Skeletal muscle cell (primary cell): ENCODE measurements around the gene PLS3.
"Not testable (repeated sequence)": the region's sequence is repeated elsewhere in the genome, so short reads cannot be mapped to it uniquely, and the experiment has no call there.

Experiments used
- DNase-seq: peaks from one replicate; pipeline ENCODE4 v3.0.0-alpha.2; 2010; ENCODE audit warnings: low read depth
- H3K4me3 ChIP-seq: 2 replicates; pipeline ENCODE4 v1.5.1; 2011; ENCODE audit warnings: low read depth, mild to moderate bottlenecking, control low read depth, low read length, moderate library complexity

PLS3 gene

GRCh38 chrX:115602308-115602707 lies 41.3 kb downstream of the PLS3 start:
- no peak for DNase-seq
- no peak overlapping the region for H3K4me3 ChIP-seq

GRCh38 chrX:115602729-115603389 lies 41.9 kb downstream of the PLS3 start:
- DNase-seq, result no peak
- H3K4me3 ChIP-seq, result no peak overlapping the region

DNA sequence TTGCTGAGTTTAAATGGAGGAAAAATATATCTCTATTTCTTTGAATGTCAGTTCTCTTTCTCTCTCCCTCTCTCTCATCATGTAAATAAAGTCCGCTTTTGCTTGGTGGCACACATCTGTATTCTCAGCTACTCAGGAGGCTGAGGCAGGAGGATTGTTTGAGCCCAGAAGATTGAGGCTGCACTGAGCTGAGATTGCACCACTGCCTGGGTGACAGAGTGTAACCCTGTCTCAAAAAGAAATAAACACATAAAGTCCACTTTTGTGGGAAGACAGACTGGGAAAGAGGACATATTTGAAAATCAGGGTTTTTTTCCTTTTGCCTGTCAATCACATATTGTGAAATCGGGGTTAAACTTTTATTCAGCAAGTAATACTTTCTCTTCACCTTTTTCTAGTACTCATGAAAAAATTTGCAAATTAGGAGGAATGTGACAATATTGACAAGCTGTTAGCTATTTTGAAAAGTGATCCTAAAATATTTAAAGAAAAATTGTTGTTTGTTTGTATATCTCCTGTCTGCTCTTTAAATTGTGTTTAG lies 42.6 kb downstream of the PLS3 start:
- H3K4me3 ChIP-seq, result no peak overlapping the region
- DNase-seq, result no peak

GRCh38 chrX:115606861-115607260 lies 45.9 kb downstream of the PLS3 start:
- DNase-seq, result no peak
- no peak overlapping the region for H3K4me3 ChIP-seq

GRCh38 chrX:115609621-115610020 lies 48.6 kb downstream of the PLS3 start:
- H3K4me3 ChIP-seq, result no peak overlapping the region
- DNase-seq, result no peak

- no peak for DNase-seq
- H3K4me3 ChIP-seq, result no peak overlapping the region
These were observed 56.1 kb downstream of the PLS3 start for GRCh38 chrX:115616943-115617563.

- no peak for DNase-seq
- H3K4me3 ChIP-seq, result no peak overlapping the region
These were observed 61.6 kb downstream of the PLS3 start for GRCh38 chrX:115622534-115622933.

DNA sequence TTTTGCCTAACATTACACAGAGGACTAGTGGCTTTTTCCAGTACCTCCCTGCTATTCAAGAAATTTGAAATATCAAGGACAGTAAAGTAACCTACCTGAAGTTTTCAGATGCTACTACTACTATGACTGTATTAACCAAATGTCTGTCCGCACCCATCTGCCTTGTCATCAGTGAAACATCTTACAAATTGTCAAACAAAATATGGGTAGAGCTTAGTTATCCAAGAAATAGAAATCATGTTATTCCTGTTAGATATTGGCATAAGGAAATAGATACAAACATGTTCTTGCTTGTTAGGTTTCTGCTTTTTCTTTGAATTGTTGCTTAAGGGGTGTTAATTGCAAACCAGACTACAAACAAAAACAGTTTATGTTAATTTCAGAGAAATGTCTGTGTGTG lies 63.9 kb downstream of the PLS3 start:
- no peak overlapping the region for H3K4me3 ChIP-seq
- no peak for DNase-seq

DNA sequence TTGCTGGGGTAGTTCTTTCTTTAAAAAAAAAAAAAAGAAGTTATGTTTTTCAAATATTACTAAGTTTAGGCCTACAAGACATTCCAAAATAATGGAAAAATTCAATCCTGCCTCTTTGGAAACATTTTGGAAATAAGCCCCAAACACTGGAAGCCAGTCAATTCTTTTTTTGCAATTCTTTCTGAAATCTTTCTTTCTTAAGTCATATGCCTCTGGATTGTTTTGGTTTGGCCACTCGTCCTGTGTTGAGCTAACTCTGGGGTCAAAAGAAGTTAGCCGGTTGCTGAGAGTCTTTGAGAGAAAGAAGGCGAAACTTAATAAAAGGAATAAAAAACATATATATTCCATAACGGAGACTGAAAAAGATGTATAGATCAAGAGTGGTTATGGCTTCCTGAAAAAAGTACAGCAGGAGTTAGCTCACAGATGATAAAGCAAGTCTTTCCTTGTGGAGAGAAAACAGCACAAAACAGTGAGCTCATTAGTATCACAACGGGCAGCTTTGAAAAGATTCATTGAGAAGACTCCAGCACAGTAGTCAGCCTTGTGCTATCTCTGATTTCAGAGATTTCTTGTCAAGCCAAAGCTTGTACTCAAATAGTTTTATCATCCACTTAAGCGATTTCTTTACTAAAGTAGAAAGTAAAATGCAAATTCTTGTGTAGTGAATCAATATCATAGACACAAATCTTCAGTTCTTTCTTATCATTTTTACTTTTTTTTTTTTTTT lies 64.8 kb downstream of the PLS3 start:
- H3K4me3 ChIP-seq, result no peak overlapping the region
- DNase-seq, result no peak

GRCh38 chrX:115630204-115630603 lies 69.2 kb downstream of the PLS3 start:
- no peak overlapping the region for H3K4me3 ChIP-seq
- no peak for DNase-seq

GRCh38 chrX:115632455-115632854 lies 71.5 kb downstream of the PLS3 start:
- DNase-seq, result no peak

DNA sequence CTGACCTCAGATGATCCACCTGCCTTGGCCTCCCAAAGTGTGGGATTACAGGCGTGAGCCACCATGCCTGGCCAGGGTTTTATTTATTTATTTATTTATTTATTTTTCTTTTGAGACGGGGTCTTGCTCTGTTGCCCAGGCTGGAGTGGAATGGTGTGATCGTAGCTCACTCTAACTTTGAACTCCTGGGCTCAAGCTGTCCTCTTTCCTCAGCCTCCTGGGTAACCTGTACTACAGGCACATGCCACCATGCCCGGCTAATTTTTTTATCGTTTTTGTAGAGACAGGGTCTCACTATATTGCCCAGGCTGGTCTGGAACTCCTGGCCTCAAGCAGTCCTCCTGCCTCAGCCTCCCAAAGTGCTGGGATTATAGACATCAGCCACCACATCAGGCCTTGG lies 72.4 kb downstream of the PLS3 start:
- not testable (repeated sequence) for DNase-seq, H3K4me3 ChIP-seq

More at GRCh38 chrX:115632455-115632854, 71.5 kb downstream of the PLS3 start:
- no peak overlapping the region for H3K4me3 ChIP-seq

DNA sequence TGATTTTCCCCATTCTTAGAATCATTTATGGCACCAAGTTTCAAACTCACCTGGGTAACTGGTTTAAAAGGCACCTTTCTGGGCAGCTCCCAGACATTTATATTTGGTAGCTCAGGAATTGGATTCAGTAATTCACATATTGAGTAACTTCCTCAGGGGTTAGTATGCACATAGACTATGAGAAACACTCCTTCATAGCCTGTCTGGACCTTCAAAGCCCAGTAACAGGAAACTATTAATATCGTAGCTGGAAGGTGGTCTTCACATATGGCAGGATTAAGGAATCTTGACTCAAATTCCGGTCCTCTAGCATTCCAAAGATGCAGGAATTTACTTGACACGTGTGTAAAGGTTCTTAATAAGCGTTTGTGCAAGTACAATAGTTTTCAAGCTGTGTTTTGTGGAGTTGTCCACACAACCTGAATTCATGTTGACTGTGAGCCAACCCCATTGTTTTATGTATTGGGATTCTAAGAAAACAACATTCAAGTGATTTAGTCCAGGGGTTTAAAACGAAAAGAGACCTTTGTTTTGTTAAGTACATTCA lies 78.4 kb downstream of the PLS3 start:
- H3K4me3 ChIP-seq, result no peak overlapping the region
- no peak for DNase-seq

DNA sequence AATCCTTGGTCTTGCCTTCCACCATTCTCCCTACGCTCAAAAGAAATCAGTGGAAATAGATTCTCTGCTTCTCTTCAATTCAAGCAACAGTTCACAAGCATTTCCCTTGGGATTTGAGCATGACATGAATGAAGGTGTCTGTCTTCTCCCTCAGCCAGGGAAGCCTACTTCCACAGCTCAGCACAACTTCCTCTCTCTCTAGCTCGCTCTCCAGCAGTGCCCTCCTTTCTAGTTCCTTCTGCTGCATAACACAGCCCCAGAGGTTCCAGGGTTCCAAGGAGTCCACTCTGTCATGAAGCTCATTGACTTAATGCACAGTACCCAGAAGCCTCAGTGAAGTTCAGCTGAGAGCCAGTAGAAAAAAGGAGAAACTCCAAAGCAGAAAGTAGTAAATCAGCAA lies 81.3 kb downstream of the PLS3 start:
- H3K4me3 ChIP-seq, result no peak overlapping the region
- DNase-seq, result no peak

DNA sequence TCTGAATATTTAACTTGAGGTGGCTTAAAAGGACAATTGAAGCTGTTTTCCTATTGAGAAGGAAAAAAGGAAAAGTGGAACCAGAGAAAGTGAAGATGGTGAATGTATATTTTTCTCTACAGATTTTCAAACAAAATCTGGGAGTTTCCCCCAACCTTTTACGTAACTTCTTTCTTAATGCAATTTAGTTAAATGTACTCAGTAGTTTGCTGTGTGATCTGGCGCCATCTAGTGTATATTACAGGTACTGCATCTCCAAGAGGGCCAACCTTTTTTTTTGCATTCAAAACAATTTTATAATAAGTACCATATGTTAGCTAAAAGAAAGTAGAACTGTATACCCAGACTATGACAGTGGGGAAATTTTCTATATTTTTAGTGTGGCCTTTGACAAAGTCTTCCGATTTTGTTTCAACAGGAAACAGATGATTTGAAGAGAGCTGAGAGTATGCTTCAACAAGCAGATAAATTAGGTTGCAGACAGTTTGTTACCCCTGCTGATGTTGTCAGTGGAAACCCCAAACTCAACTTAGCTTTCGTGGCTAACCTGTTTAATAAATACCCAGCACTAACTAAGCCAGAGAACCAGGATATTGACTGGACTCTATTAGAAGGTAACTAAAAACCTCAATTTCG lies 82.0 kb downstream of the PLS3 start:
- no peak overlapping the region for H3K4me3 ChIP-seq
- DNase-seq, result no peak

GRCh38 chrX:115644397-115644796 lies 83.4 kb downstream of the PLS3 start:
- DNase-seq, H3K4me3 ChIP-seq: not testable (repeated sequence)

- H3K4me3 ChIP-seq, result no peak overlapping the region
- no peak for DNase-seq
These were observed 88.6 kb downstream of the PLS3 start for GRCh38 chrX:115649461-115650063.

- DNase-seq, result no peak
These were observed 89.5 kb downstream of the PLS3 start for GRCh38 chrX:115650449-115650848.

DNA sequence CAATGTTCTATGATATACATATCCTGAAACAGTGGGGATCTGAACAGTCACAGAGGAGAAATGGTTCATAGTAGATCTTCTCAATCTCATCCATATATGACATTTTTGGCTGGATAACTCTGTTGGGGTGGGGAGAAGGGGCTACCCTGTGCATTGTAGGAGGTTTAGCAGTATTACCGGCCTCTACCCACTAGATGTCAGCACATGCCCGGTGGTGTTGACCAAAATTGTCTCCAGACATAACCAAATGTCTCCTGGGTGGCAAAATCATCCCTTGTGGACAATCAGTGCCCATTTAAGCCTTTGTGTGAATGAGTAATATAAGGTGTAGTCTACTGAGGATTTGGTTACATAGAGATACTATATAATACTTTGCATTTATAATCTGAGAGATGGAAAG lies 89.9 kb downstream of the PLS3 start:
- H3K4me3 ChIP-seq, result no peak overlapping the region

More at GRCh38 chrX:115650449-115650848, 89.5 kb downstream of the PLS3 start:
- no peak overlapping the region for H3K4me3 ChIP-seq

More for the DNA sequence above, 89.9 kb downstream of the PLS3 start:
- DNase-seq, result no peak
